K562 (cell line): ENCODE data around the gene HMGCL. TPM values are rescaled to one million over a fixed set of nuclear protein-coding genes. Genes with fewer than 3 reads are reported as not detected.
A peak's percentile ranks its signal among the peaks of the same experiment; 100 is the strongest.
"Not testable (repeated sequence)": the region's sequence is repeated elsewhere in the genome, so short reads cannot be mapped to it uniquely, and the experiment has no call there.

Source experiments
- ATAC-seq: fragments of 200-7000 bp; cut with Tn5 transposase; 3 replicates; pipeline ENCODE4 v1.9.1; 2020; ENCODE audit warnings: moderate library complexity
- BruUV-seq: library from RNA; stranded (reverse); fragments of 400-500 nt; replicated peaks from 2 replicates; lab custom pipeline; 2021; lab: Mats Ljungman, UMichigan
- CTCF ChIA-PET: fragments of 300-600 bp; formaldehyde crosslinking; extraction: SDS; loops from one replicate; lab custom pipeline; 2021; ENCODE audit warnings: low intra/inter-chr PET ratio; lab: Yijun Ruan, JAX
- POLR2A ChIA-PET: fragments of 300-600, 350-650 bp; sonication (Branson Sonifier 250); formaldehyde crosslinking; extraction: SDS; loops from one replicate; lab custom pipeline; 2021; ENCODE audit warnings: antibody characterized with exemption, inconsistent platforms; lab: Yijun Ruan, JAX
- DNase-seq, 4 experiments: peaks; one replicate each; pipeline versions ENCODE4 v3.0.0 to v3.0.0-alpha.2; 2011 to 2018; ENCODE audit warnings: low spot score in 3 of 4, mixed read lengths in 3 of 4; ENCODE audit errors: extremely low read depth in 1 of 4
- FAIRE-seq: peaks from 2 replicates; lab custom pipeline; 2011; peaks lifted over from hg19 to GRCh38; lab: Jason Lieb, UNC
- H2AFZ ChIP-seq: 2 replicates; pipeline ENCODE4 v1.6.0; 2011; ENCODE audit warnings: low read depth, low read length, control low read depth, inconsistent platforms
- H3K27ac ChIP-seq: fragments of 200-600 bp; 3 replicates; pipeline ENCODE4 v1.8.0; 2011; ENCODE audit warnings: low read depth, mild to moderate bottlenecking, control low read depth, inconsistent platforms, low read length, moderate library complexity, mixed read lengths; ENCODE audit errors: extremely low read depth
- H3K27me3 ChIP-seq, 2 experiments: fragments of 300-600 bp in 1 of 2; 2 replicates in 1 of 2; 3 replicates in 1 of 2; pipeline versions ENCODE4 v1.6.0 to v1.8.0; 2011; ENCODE audit warnings: inconsistent platforms in 2 of 2, low read length in 2 of 2, mild to moderate bottlenecking in 1 of 2, mixed read lengths in 1 of 2, moderate library complexity in 1 of 2; ENCODE audit not compliant: control insufficient read depth in 2 of 2, insufficient read depth in 2 of 2
- H3K36me3 ChIP-seq: fragments of 300-600 bp; 3 replicates; pipeline ENCODE4 v1.8.0; 2011; ENCODE audit warnings: mild to moderate bottlenecking, low read length, inconsistent platforms; ENCODE audit not compliant: control insufficient read depth, insufficient read depth
- H3K4me1 ChIP-seq, 2 experiments: fragments of 200-600 bp in 1 of 2; replicated peaks in 1 of 2; 2 replicates in 1 of 2; 3 replicates in 1 of 2; pipeline versions ENCODE4 v1.5.1 to v1.8.0; 2011; ENCODE audit warnings: inconsistent platforms in 2 of 2, low read length in 2 of 2, mild to moderate bottlenecking in 1 of 2, mixed read lengths in 1 of 2, moderate library complexity in 1 of 2; ENCODE audit not compliant: control insufficient read depth in 2 of 2, insufficient read depth in 2 of 2
- H3K4me2 ChIP-seq: 2 replicates; pipeline ENCODE4 v1.6.1; 2011; ENCODE audit warnings: low read length, control low read depth, inconsistent platforms, mixed read lengths; ENCODE audit not compliant: insufficient read depth
- H3K4me3 ChIP-seq: fragments of 200-600 bp; sonication (generic), shearing (Covaris generic); 2 replicates; pipeline ENCODE4 v1.5.1; 2016; ENCODE audit warnings: control low read depth, inconsistent platforms
- H3K79me2 ChIP-seq: fragments of 200-600 bp; 3 replicates; pipeline ENCODE4 v1.8.0; 2011; ENCODE audit warnings: low read length, inconsistent platforms; ENCODE audit not compliant: control insufficient read depth, insufficient read depth
- H3K9ac ChIP-seq, 2 experiments: 2 replicates each; pipeline versions ENCODE4 v1.6.0 to v1.6.1; 2011; ENCODE audit warnings: low read depth in 2 of 2, low read length in 2 of 2, control low read depth in 1 of 2, inconsistent platforms in 1 of 2, mild to moderate bottlenecking in 1 of 2, mixed read lengths in 1 of 2; ENCODE audit not compliant: insufficient read depth in 1 of 2
- H3K9me1 ChIP-seq: one replicate; pipeline ENCODE4 v1.6.0; 2011; ENCODE audit warnings: inconsistent platforms, mild to moderate bottlenecking, low read length, moderate library complexity; ENCODE audit not compliant: control insufficient read depth, insufficient read depth
- H3K9me3 ChIP-seq: replicated peaks from 2 replicates; pipeline ENCODE4 v1.5.1; 2011; ENCODE audit warnings: low read depth, low read length, inconsistent platforms; ENCODE audit not compliant: control insufficient read depth, insufficient read depth
- H4K20me1 ChIP-seq: replicated peaks from 2 replicates; pipeline ENCODE4 v1.6.1; 2011; ENCODE audit warnings: low read length, inconsistent platforms, mixed read lengths; ENCODE audit not compliant: control insufficient read depth, insufficient read depth
- CBX1 ChIP-seq: sonication (generic); IDR thresholded peaks from 2 replicates; pipeline ENCODE4 v1.6.1; 2016; ENCODE audit warnings: antibody characterized with exemption, low read depth, mild to moderate bottlenecking
- CBX3 ChIP-seq, 2 experiments: IDR thresholded peaks; 1 replicate in 1 of 2; 2 replicates in 1 of 2; pipeline ENCODE4 v1.6.1; 2012; ENCODE audit warnings: inconsistent platforms in 2 of 2, low read length in 2 of 2, borderline replicate concordance in 1 of 2, control low read depth in 1 of 2
- CBX5 ChIP-seq: IDR thresholded peaks from 2 replicates; pipeline ENCODE4 v1.6.1; 2014; ENCODE audit warnings: low read depth, borderline replicate concordance
- TRIM24 ChIP-seq, 2 experiments: fragments of 450-650 bp; IDR thresholded peaks; 2 replicates each; pipeline ENCODE4 v1.6.1; 2016
- TRIM28 ChIP-seq: fragments of 450-650 bp; IDR thresholded peaks from 2 replicates; pipeline ENCODE4 v1.6.1; 2017
- ZNF280A ChIP-seq: fragments of 450-650 bp; IDR thresholded peaks from 2 replicates; pipeline ENCODE4 v1.6.1; 2018; ENCODE audit warnings: mild to moderate bottlenecking, low read depth; ENCODE audit not compliant: partially characterized antibody
- ZNF280B ChIP-seq: fragments of 250-450 bp; sonication (Bioruptor Pico); IDR thresholded peaks from 2 replicates; pipeline ENCODE4 v1.5.1; 2021; ENCODE audit warnings: mild to moderate bottlenecking
- ZNF766 ChIP-seq: fragments of 200-800 bp; sonication (Bioruptor generic); conservative IDR thresholded peaks from 2 replicates; pipeline ENCODE4 v1.6.1; 2016; ENCODE audit warnings: missing genetic modification characterization, missing compliant biosample characterization
- WGBS: fragments of 100-300 bp; shearing (Covaris generic); methylation state at CpG from one replicate; pipeline ENCODE4 v1.1.6; 2016; ENCODE audit warnings: low coverage, mixed read lengths; ENCODE audit not compliant: insufficient coverage; ENCODE audit errors: missing lambda C conversion rate; 5-methylcytosine and 5-hydroxymethylcytosine counted together
- in situ Hi-C: fragments of 300-500 bp; cut with MboI; formaldehyde crosslinking; loops from 4 replicates; pipeline ENCODE4 v1.15.0; 2018; ENCODE audit warnings: inconsistent platforms, mixed read lengths
- intact Hi-C: fragments of 100-400 bp; cut with micrococcal nuclease; formaldehyde crosslinking; loops from 2 replicates; pipeline ENCODE4 v1.14.2; 2022
- polyA plus RNA-seq, 8 experiments: library from polyadenylated mRNA; depleted of rRNA in 4 of 8; stranded (reverse) in 5 of 8; unstranded in 3 of 8; fragments of >200 nt; fragmentation: Nextera tagmentation in 2 of 8; fragmentation: Illumina TruSeq in 1 of 8; extraction: Ambion mirVana in 2 of 8; extraction: Trizol in 1 of 8; gene quantifications; 2 replicates each; pipeline versions ENCODE4 v1.2.1 to v1.2.3, GENCODE V29; 2011 to 2014; ENCODE audit warnings: inconsistent platforms in 1 of 8, missing spikeins in 1 of 8
- total RNA-seq, 7 experiments: library from RNA; depleted of rRNA in 6 of 7; stranded (reverse); fragments of >200 nt in 6 of 7; fragmentation: Illumina TruSeq in 2 of 7; extraction: Trizol in 2 of 7; gene quantifications; 2 replicates each; pipeline versions ENCODE4 v1.2.1 to v1.2.3, GENCODE V29; 2011 to 2021; ENCODE audit warnings: low replicate concordance in 1 of 7

The HMGCL gene
- total and polyA plus RNA-seq, 9 of the 15 experiments (the other 6 are each of a cell fraction or from before 2014, with no cell fraction given) = 18.0 to 82.2 (median 24.2) TPM

DNA sequence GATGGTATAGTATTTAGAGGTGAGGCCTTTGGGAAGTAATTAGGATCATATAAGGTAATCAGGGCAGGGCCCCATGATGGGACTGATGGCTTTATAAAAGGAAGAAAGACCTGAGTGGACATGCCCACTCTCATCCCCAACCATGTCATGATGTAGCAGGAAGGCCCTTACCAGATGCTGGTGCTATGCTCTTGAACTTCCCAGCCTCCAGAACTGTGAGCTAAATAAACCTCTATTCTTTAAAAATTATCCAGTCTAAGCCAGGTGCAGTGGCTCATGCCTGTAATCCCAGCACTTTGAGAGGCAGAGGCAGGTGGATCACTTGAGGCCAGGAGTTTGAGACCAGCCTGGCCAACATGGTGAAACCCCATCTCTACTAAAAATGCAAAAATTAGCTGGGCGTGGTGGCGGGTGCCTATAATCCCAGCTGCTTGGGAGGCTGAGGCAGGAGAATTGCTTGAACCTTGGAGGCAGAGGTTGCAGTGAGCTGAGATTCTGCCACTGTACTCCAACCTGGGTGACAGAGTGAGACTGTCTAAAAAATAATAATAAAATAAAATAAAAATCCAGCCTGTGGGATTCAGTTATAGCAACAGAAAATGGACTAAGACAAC lies 22.4 kb upstream of the HMGCL start:
- H3K79me2 ChIP-seq, DNase-seq, ATAC-seq, CTCF ChIA-PET: not testable (repeated sequence)
- POLR2A ChIA-PET = interaction anchor here (0.8 kb wide), 1 partner anchor 22 kb away, joined by 3 read pairs; the partner anchor contains the start of gene HMGCL
- TF ChIP-seq ZNF280B (0 out of 2 replicates have a peak, but pooled peaks have one; percentile 43), ZNF766 (peak; percentile 100), TRIM24 (IDR thresholded peaks at IDR 0.05) (0 out of 4 replicates have a peak, but pooled peaks of 1 of the 2 experiments have one; percentile 22), CBX5 (peak; percentile 95), CBX1 (peak; percentile 39; the same call in 1 of the 2 replicates), CBX3 (IDR thresholded peaks at IDR 0.05; ENCODE audit: borderline replicate concordance in 1 of 2, low read length in 2 of 2) (peak in 1 of 2 experiments; percentile 98; a peak in 2 of 3 replicates), ZNF280A (peak; percentile 83), TRIM28 (peak; percentile 80)
- TF ChIP-seq, all 486 proteins: peak for 8; not testable (repeated sequence) for 478
- FAIRE-seq, H2AFZ ChIP-seq, H3K27ac ChIP-seq, H3K27me3 ChIP-seq, H3K4me1 ChIP-seq, H3K9ac ChIP-seq, H3K4me3 ChIP-seq, H3K9me1 ChIP-seq, H3K9me3 ChIP-seq, BruUV-seq, H4K20me1 ChIP-seq, intact Hi-C loops, H3K4me2 ChIP-seq: not testable (repeated sequence)
- 100% methylated on average over 2 of the region's 2 CpGs for WGBS
- in situ Hi-C loops = loop anchor here (10.0 kb wide), 1 partner anchor 1717 kb away; no protein-coding TSS in a partner anchor
- H3K36me3 ChIP-seq = peaks cover 20% of the 10 kb centered on the region
